HG03521 (cell line): ENCODE data around the gene IFNA5.

Source experiments
- ATAC-seq: cut with Tn5 transposase; IDR thresholded peaks from one replicate; pipeline ENCODE4 v1.9.1; 2021; ENCODE audit warnings: mild to moderate bottlenecking, moderate library complexity; ENCODE audit not compliant: unreplicated experiment

Gene IFNA5

DNA sequence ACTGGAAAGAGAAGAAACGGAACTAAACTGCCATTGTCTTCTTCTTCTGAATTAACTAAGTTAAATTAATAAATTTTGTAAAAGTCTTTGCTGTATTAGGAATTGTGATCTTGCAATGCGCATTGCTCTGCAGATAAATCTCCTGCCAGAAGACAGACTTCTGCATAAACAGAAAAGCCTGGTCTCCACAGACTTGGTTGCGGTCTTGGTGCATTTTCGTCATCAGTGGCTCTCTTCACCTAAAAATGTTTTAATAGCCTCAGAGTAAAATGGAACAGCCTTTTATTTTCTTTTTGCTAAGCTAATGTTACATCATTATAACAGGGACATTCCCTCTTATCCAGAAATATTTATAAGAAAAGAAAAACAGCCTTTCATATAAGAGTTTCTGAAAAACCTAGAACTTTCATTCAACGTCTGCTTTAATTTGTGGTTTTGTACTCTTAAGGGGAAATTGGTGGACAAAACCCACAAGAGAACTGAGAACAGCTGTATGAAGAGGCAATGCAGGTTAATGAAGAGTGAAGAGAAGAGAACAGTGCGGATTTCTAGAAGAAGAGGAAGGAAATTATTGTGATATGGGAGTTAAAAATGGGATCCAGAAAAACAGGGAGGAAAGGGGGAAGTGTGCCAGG lies 10.1 kb downstream of the IFNA5 start:
- no peak for ATAC-seq

DNA sequence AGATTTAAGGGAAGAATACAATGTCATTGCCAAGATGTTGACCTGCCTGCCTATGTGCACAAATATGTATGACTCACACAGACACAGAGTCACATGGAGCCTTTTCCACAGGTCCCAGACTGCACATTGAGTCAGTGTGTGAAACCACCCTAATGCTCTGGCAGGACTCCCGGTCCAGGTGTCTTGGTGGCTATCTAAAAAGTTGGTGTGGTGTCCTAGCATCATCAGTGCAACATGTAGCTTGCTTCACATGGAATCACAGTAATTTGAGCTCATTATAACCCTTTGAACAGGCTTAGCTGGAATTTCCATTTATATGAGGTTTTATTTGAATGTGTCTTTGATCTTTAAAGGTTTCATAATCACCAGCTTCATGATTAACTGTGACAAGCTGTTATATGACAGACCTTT lies 10.7 kb downstream of the IFNA5 start:
- ATAC-seq: no peak

GRCh38 chr9:21289848-21290247 lies 15.3 kb downstream of the IFNA5 start:
- no peak for ATAC-seq

GRCh38 chr9:21287280-21287679 lies 17.8 kb downstream of the IFNA5 start:
- no peak for ATAC-seq

GRCh38 chr9:21286659-21287058 lies 18.5 kb downstream of the IFNA5 start:
- ATAC-seq: no peak

DNA sequence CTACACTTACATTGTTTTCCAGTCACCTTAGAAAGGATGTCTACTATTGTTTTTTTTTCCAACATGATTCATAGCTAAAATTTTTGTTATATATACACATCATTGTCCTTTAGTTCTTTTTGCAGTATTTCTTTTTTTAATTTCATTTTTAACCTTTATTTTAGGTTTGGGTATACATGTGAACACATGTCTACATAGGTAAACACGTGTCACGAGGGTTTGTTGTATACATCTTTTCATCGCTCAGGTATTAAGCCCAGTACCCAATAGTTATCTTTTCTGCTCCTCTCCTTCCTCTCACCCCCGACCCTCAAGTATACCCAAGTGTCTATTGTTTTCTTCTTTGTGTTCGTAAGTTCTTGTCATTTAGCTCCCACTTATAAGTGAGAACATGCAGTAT lies 19.0 kb downstream of the IFNA5 start:
- no peak for ATAC-seq

DNA sequence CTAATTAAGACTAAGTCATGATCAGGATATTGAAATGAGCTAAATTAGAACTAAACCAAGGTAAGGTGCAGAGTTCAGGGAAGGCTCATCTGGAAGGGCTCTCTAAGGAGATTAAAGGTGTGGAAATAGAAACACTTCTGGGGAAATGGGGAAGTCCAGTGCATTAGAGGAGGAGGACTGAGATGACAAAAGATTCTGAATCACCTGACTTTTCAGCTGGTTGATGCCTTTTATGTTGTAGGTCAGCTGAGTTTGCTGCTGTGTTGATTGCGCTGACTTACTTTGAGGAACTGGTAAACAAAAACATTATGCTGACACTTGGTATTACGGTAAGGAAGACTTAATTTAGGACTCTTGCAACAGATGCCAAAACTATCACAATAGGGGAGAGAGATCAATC lies 23.8 kb downstream of the IFNA5 start:
- no peak for ATAC-seq

- ATAC-seq: no peak
Measured at GRCh38 chr9:21268347-21268657, 36.8 kb downstream of the IFNA5 start.

DNA sequence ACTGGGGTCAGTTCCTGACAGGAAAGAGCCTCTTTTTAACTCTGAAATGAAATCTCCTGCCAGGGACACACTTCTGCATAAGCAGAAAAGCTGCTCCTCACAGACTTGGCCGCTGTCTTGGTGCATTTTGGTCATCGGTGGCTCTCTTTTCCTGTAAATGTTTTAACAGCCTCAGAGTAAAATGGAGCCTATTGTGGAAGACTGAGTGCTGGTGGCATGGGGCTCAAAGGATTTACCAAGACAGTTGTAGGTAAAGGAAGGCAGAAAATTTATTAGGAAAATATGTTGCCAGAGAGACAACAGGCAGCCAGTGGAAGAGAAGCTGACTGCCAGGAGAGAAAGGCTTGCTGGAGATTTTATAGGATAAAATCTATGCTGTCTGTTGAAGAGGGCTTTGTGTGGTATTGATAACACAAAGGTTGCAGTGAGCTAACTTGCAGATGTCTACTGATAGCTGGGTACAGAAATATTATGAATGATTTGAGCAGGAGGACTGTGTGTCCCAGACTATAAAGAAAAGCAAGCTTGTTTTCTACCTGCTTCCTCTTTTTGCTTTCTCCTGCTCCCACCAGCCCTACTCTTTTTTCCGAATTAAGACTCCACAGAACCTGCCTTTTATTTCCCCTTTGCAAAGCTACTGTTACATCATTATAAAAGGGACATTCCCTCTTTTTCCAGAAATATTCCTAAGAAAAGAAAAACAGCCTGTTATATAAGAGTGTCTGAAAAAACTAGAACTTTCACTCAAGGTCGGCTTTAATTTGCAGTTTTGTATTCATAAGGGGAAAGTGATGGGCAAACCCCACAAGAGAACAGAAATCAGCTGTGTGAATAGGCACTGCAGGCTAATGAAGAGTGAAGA lies 37.4 kb downstream of the IFNA5 start:
- no peak for ATAC-seq

GRCh38 chr9:21266733-21267484 lies 38.2 kb downstream of the IFNA5 start:
- no peak for ATAC-seq

GRCh38 chr9:21265421-21266189 lies 39.5 kb downstream of the IFNA5 start:
- ATAC-seq: no peak

DNA sequence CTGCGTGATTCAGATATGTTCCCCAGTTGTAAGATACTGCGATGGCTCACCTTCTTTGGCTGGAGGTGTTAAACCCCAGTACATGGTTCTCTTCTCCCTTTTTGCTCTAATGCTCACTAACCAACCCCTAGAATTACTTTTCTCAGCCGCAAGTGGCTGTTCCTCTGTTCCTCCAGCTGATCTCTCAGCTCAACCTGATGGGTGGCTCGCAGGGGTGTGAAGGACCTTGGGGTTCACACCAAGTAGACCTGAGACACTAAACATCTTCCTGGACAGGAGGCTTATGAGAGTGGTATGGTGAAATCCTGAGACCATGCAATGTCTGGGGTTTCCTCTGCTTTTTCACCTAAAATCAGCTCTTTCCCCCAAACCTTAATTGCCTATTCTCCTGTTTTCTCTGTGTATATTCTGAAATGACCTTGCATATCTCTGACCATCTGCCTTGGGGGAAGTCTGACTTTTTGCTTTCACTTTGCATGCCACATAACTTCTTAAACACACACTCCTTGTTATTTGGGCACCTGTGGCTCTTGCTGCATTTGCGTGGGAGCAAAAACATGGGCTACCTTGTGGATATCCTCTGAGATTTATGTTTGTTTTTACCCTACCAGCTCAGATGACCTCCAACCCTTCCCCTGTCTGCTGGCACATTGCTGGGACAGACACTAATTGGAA lies 49.4 kb downstream of the IFNA5 start:
- no peak for ATAC-seq
